ENCODE measurements around the gene SPAG8. TPM values are rescaled to one million over a fixed set of nuclear protein-coding genes. Genes with fewer than 3 reads are reported as not detected.

Gene SPAG8
- total RNA-seq, 6 experiments from 2014 or later: 0.42 to 1.3 (median 0.80) TPM; not detected in 3

GRCh38 chr9:35858458-35858857 lies 46.4 kb upstream of the SPAG8 start:
- no peak overlapping the region for H3K4me3 ChIP-seq
- WGBS (ENCODE audit: insufficient coverage, low coverage, low lambda C conversion rate, missing lambda C conversion rate): 78% methylated on average over 4 of the region's 5 CpGs
- intact Hi-C loops (cut with DNase I): no loop called here
- TF ChIP-seq CTCF (IDR thresholded peaks at IDR 0.05): no peak
- TF ChIP-seq POLR2A (IDR thresholded peaks at IDR 0.05): no peak
- H3K36me3 ChIP-seq: no peaks in the 10 kb centered on the region
- no peak overlapping the region for H3K27ac ChIP-seq
- no peaks in the 10 kb centered on the region for H3K4me1 ChIP-seq
- H3K9me3 ChIP-seq: no peaks in the 10 kb centered on the region
- ATAC-seq (no peak), DNase-seq (no peak)
- no peaks in the 10 kb centered on the region for H3K27me3 ChIP-seq

GRCh38 chr9:35856882-35857281 lies 44.8 kb upstream of the SPAG8 start:
- Histone ChIP-seq H3K36me3 (no peaks in the 10 kb centered on the region), H3K27me3 (no peaks in the 10 kb centered on the region), H3K27ac (no peak overlapping the region), H3K4me3 (no peak overlapping the region), H3K9me3 (no peaks in the 10 kb centered on the region), H3K4me1 (no peaks in the 10 kb centered on the region)
- DNase-seq: peak in 1 of 3 donors; percentile 15
- no peak for ATAC-seq
- WGBS (ENCODE audit: insufficient coverage, low coverage, low lambda C conversion rate, missing lambda C conversion rate): 86% methylated on average over 1 of the region's 5 CpGs
- intact Hi-C loops (cut with DNase I): no loop called here
- TF ChIP-seq CTCF (IDR thresholded peaks at IDR 0.05) (no peak), POLR2A (IDR thresholded peaks at IDR 0.05) (no peak)

- DNase-seq (no peak), ATAC-seq (no peak)
- no peaks in the 10 kb centered on the region for H3K4me1 ChIP-seq
- H3K27me3 ChIP-seq: no peaks in the 10 kb centered on the region
- WGBS (ENCODE audit: insufficient coverage, low coverage, low lambda C conversion rate, missing lambda C conversion rate): 78% methylated on average over 3 of the region's 3 CpGs
- TF ChIP-seq CTCF (IDR thresholded peaks at IDR 0.05) (no peak), POLR2A (IDR thresholded peaks at IDR 0.05) (no peak)
- no peaks in the 10 kb centered on the region for H3K36me3 ChIP-seq
- no peaks in the 10 kb centered on the region for H3K9me3 ChIP-seq
- intact Hi-C loops (cut with DNase I): no loop called here
- H3K27ac ChIP-seq: no peak overlapping the region
- no peak overlapping the region for H3K4me3 ChIP-seq
These were observed 44.1 kb upstream of the SPAG8 start for GRCh38 chr9:35856206-35856605.

- DNase-seq (peak in 1 of 3 donors; percentile 17), ATAC-seq (no peak)
- Histone ChIP-seq H3K27me3 (no peaks in the 10 kb centered on the region), H3K4me1 (no peaks in the 10 kb centered on the region), H3K36me3 (no peaks in the 10 kb centered on the region), H3K27ac (no peak overlapping the region), H3K9me3 (no peaks in the 10 kb centered on the region), H3K4me3 (no peak overlapping the region)
- TF ChIP-seq POLR2A (IDR thresholded peaks at IDR 0.05) (no peak), CTCF (IDR thresholded peaks at IDR 0.05) (no peak)
- 81% methylated on average over 5 of the region's 7 CpGs for WGBS (ENCODE audit: insufficient coverage, low coverage, low lambda C conversion rate, missing lambda C conversion rate)
- intact Hi-C loops (cut with DNase I): no loop called here
These were observed 42.2 kb upstream of the SPAG8 start for GRCh38 chr9:35854091-35854762.

All from right lobe of liver (tissue), 6 donors.